ENCODE results near the gene SCPEP1.

DNA sequence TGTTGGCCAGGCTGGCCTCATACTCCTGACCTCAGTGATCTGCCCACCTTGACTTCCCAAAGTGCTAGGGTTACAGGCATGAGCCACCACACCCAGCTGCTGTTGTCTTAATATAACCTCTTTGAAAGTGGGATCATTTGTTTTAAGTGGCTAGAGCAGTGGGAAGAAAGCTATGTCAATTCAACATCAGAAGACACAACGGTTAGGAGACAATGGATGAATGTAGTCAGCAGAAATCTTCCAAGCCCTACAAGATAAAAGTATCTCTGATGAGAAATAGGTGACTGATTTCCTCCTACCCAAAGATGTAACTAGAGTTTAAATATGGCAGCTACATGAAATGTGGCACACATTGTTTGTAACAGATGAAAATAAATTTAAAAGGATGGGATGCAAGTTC lies 44.1 kb upstream of the SCPEP1 start:
- TF ChIP-seq TCF12 (IDR thresholded peaks at IDR 0.05) (no peak), JUND (IDR thresholded peaks at IDR 0.05) (no peak), RXRA (IDR thresholded peaks at IDR 0.05; ENCODE audit: borderline replicate concordance, low read depth) (no peak), TAF1 (IDR thresholded peaks at IDR 0.05; ENCODE audit: borderline replicate concordance, low read depth, low read length) (no peak)
- TF ChIP-seq, protein P1, sequence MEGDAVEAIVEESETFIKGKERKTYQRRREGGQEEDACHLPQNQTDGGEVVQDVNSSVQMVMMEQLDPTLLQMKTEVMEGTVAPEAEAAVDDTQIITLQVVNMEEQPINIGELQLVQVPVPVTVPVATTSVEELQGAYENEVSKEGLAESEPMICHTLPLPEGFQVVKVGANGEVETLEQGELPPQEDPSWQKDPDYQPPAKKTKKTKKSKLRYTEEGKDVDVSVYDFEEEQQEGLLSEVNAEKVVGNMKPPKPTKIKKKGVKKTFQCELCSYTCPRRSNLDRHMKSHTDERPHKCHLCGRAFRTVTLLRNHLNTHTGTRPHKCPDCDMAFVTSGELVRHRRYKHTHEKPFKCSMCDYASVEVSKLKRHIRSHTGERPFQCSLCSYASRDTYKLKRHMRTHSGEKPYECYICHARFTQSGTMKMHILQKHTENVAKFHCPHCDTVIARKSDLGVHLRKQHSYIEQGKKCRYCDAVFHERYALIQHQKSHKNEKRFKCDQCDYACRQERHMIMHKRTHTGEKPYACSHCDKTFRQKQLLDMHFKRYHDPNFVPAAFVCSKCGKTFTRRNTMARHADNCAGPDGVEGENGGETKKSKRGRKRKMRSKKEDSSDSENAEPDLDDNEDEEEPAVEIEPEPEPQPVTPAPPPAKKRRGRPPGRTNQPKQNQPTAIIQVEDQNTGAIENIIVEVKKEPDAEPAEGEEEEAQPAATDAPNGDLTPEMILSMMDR (IDR thresholded peaks at IDR 0.05) = no peak
